Epithelial cell of esophagus (primary cell): ENCODE measurements around the gene FAM193A.

Experiments used
- DNase-seq: peaks from one replicate; pipeline ENCODE4 v3.0.0; 2010; ENCODE audit warnings: low read depth
- H3K4me3 ChIP-seq: 2 replicates; pipeline ENCODE4 v1.5.1; 2011; ENCODE audit warnings: mild to moderate bottlenecking, low read length, control low read depth
- CTCF ChIP-seq: IDR thresholded peaks from 2 replicates; pipeline ENCODE4 v1.5.1; 2011; ENCODE audit warnings: low read depth, mild to moderate bottlenecking, low read length, control low read depth, inconsistent platforms; ENCODE audit not compliant: insufficient read depth; ENCODE audit errors: missing control alignments

The FAM193A gene

GRCh38 chr4:2745516-2745915 is 209.1 kb downstream of the FAM193A start:
- DNase-seq, result no peak
- no peak for TF ChIP-seq CTCF
- no peak overlapping the region for H3K4me3 ChIP-seq

GRCh38 chr4:2745981-2746806 is 209.7 kb downstream of the FAM193A start:
- no peak overlapping the region for H3K4me3 ChIP-seq
- DNase-seq, result peak; percentile 89
- no peak for TF ChIP-seq CTCF

GRCh38 chr4:2746891-2747695 is 210.6 kb downstream of the FAM193A start:
- H3K4me3 ChIP-seq, result no peak overlapping the region
- TF ChIP-seq CTCF, result no peak
- DNase-seq, result no peak

GRCh38 chr4:2750719-2751605 is 214.5 kb downstream of the FAM193A start:
- TF ChIP-seq CTCF, result no peak
- no peak for DNase-seq
- no peak overlapping the region for H3K4me3 ChIP-seq

GRCh38 chr4:2753436-2753835 is 217.0 kb downstream of the FAM193A start:
- no peak overlapping the region for H3K4me3 ChIP-seq
- TF ChIP-seq CTCF, result no peak
- peak; percentile 44 for DNase-seq
